Smooth muscle cell of the coronary artery (primary cell): Measurements from ENCODE around the gene CRBN. TPM values are rescaled to one million over a fixed set of nuclear protein-coding genes. Genes with fewer than 3 reads are reported as not detected.

ENCODE experiments used
- total RNA-seq: library from RNA; depleted of rRNA; stranded (reverse); fragments of >200 nt; gene quantifications from 2 replicates; pipeline ENCODE4 v1.2.3, GENCODE V29; 2014; ENCODE audit warnings: low replicate concordance

Gene CRBN
- 36.4 and 62.7 TPM in 2 replicates for total RNA-seq

DNA sequence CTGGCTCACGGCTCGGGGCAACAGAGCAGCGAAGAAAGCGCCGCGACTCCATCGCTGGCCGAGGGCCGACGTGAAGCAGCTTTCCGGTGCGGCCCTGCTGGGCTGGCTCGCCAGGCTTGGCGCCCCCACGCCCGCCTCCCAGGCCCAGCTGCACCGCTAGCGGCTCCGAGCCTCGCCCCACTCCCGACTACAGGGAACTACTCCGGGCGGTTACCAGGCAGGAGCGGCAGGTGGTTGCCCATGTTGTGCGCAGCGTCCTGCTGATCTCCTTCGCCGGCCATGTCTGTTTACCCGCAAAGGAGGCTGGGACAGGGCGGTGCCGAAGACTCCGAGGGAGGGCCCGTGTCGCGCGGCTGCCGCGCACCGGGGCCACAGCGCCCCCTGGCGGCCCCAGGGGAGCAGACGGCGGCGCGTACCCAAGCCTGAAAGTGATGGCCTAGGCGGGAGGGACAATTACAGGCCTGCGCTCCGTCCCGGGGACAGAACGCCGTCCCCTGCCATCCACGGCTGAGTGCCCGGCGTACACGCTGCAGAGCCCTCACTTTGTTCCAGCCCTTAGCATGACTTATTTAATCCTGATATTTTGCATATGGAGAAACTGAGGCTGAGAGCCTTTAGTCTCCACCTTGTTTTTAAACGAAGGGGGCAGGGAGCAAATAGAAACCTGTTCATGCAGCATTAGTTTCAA lies at the start of gene CRBN:
CRBN (minus strand) TSS at position 285 of the 688 bp plus-strand sequence; CDS start at position 281, 4 bp downstream.

DNA sequence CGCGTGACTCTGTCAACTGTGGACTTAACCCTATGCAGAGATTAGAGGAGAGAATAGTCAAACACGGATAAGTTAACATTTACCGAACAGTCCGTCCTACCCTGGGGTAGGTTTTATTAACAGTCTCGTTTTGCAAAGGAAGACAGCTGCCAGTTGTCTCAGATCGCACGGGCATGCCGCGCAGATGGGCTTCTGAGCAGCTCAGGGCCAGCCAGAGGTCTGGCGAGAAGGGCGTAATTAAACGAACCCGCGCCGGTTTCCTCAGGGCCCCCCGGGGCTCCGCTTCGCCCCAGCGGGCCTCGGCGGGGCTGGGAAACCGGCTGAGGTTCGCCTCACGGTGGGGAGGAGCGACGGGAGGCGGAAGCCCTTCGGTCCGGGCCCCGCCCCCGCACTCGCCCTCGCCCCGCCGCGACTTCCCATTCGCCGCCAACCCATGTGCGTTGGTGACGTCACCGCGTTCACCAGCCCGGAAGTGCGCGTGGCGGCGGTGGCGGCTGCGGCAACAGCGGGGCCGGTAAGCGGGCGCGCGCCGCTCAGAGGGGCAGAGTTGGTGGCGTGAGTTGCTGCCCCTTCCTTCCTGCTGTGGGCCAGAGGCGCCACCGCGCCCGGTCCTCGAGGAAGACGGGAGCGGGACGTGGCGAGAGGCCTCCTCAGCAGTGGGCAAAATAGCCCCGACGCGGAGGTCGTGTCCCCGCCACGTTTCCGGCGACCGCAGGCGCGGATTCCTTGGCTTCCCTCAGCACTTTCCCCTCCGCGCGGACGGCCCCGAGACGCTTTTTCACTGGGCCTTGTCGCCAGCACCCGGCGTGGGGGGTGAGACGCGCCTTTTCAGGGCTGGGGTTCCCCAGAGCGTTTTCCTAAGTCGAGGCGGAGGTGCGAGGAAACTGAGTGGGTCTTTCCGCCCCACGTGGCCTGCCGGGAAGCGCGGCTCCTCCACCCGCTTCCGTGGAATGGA lies 52.7 kb downstream of the CRBN start, which contains the start of gene TRNT1:
TRNT1 (plus strand) TSS at position 464 of the 955 bp plus-strand sequence. CDS start 2,101 bp downstream, outside the sequence.

GRCh38 chr3:3110299-3110630 lies 69.2 kb downstream of the CRBN start, which contains the start of gene IL5RA:
Gene IL5RA (minus strand): TSS chr3:3110374. CDS start chr3:3104984, 5,390 bp downstream.

Other genes starting within 250 kb of the CRBN start
- gene IL5RA, start 69.3 kb downstream of the CRBN start, total RNA-seq: not detected in 2 replicates
- 8.8 and 24.3 TPM in 2 replicates for gene TRNT1, start 52.8 kb downstream of the CRBN start, total RNA-seq